Activated T-helper 9 cell treated with anti-CD3 and anti-CD28 coated beads, Interleukin-2, amount 50 U/mL, for 16 hours (primary cell): ENCODE results near the gene SHCBP1L.
"Not testable (repeated sequence)": the region's sequence is repeated elsewhere in the genome, so short reads cannot be mapped to it uniquely, and the experiment has no call there.

ENCODE experiments used
- DNase-seq: peaks from one replicate; pipeline ENCODE4 v3.0.0-alpha.2; 2020; ENCODE audit warnings: low read depth

The SHCBP1L gene

DNA sequence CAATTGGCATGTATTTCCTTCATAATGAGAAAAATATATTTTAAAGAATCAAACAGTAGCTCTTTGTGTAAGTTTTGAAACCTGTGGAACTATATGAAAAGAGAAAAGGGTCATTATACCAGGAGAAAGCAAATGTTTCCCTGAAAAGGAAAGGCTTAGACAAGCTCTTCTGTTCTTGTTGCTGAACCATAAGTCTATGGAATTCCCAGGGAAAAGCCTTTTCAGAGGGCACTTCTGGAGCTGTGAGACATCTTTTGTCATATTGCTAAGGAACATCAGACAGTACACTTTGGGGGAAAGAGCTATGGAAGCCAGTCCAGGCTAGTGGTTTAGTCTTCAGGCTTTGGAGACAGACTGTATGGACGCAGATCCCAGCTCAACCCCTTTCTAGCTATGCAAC lies 12.1 kb upstream of the SHCBP1L start:
- no peak for DNase-seq

DNA sequence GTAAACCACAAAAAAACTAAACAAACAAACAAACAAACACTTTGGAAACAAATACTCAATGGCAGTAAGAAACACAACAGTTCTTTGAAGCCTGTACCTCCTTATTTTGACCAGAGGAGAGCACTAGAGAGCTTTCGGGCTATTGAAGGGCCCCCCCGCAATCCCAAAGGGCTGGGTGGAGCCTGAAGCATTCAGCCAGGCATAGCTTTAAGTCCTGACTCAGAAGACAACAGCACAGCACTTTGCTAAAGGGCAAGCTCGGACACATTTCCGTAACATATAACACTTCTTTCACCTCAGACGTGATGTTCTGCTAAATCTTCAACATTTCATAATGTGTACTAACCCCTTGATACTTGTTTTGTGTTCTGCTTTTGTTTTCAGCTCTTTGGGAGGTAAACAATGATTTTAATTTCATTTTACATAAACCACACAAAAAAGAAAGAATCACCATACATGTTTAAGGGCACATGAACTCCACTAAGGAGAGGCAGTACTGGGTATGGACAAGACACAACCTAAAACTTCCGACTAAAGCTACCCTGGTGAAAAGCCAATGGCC lies 9.7 kb upstream of the SHCBP1L start:
- DNase-seq = no peak

DNA sequence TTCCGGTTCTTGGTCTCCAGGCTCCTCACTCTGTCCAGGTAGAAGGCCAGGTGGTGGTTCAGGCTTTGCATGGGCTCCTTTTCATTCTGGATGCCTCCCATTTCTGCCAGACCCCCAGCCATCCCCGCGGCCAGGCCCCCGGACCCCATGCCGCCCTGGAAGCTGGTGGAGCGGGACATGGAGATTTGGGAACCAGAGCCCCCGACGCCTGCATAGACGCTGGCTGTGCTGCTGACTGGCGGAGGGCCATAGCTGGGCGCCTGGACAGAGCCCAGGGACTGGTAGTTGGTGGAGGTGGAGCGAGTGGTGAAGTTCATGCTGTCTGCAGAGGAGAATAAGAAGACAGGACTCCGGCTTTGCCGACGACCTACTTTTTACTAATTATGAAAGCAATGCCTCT lies 7.1 kb upstream of the SHCBP1L start:
- DNase-seq = no peak

DNA sequence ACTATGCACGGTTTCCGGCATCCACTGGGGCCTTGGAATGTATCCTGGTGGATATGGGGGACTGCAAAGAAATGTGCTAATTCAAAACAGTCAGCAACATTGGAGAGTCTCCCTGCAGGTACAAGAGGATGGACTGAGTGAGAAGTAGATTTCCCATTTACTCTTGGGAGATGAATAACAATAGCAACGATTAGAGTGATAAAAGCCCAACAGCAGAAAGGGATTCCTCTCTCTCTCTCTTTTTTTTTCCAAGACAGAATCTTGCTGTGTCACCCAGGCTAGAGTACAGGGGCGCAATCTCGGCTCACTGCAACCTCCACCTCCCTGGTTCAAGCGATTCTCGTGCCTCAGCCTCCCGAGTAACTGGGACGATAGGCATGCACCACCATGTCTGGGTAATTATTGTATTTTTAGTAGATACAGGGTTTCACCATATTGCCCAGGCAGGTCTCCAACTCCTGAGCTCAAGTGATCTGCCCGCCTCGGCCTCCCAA lies 5.0 kb upstream of the SHCBP1L start:
- no peak for DNase-seq

- no peak for DNase-seq
Measured at GRCh38 chr1:182956708-182957365, 3.9 kb upstream of the SHCBP1L start.

DNA sequence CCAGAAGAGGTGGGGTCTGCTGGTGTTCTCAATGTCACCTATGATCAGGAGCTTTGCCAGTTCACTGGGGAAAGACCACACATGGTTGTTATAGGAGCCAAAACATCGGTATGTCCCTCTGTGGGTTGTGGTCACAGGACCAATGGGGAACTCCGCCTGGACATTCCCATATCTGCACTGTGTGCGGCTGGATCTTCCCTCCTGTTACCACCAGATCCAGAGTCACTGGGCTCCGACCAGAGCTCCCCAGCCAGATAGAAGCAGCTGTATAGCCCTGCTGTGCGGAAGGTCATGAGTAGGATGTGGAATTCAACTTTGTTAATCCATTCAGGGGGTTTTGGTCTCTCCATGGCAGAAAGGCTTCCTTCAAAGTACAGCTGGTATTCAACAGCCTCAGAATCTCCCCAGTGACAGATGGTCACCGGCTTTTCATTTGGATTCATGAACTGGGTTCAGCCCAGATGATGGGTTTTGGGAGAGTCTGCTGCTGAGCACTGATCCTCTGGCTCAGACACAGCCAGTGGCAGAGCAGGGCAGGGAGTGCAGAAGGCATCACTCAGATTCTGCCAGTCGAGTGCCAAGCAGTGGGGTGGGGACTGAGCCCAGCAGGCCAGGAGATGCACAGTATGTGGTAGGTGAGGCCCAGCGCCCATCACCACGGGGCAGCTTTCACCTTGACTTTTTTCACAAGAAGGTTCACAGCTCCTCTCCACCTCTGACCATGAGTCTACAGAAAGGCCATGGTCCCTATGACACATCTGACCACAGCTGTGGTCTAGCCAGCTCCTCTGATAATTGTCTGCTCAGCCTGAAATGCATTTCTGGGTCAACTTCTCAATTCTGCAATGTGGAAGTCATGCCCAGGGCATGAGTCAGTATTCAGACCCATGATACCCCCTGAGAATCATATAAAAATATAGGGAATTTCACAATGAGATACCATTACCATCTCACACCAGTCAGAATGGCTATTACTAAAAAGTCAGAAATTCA lies 2.9 kb upstream of the SHCBP1L start:
- DNase-seq = no peak

- no peak for DNase-seq
Measured at GRCh38 chr1:182953826-182954225, 860 bp upstream of the SHCBP1L start.

DNA sequence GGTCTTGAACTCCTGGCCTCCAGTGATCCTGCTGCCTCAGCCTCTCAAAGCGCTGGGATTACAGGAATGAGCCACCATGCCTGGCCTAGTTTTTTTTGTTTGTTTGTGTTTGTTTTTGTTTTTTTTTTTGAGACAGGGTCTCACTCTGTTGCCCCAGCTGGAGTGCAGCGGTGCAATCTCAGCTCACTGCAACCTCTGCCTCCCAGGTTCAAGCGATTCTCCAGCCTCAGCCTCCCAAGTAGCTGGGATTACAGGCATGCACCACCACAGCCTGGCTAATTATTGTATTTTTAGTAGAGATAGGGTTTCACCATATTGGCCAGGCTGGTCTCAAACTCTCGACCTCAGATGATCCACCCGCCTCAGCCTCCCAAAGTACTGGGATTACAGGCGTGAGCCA lies 9.6 kb downstream of the SHCBP1L start:
- DNase-seq = not testable (repeated sequence)

DNA sequence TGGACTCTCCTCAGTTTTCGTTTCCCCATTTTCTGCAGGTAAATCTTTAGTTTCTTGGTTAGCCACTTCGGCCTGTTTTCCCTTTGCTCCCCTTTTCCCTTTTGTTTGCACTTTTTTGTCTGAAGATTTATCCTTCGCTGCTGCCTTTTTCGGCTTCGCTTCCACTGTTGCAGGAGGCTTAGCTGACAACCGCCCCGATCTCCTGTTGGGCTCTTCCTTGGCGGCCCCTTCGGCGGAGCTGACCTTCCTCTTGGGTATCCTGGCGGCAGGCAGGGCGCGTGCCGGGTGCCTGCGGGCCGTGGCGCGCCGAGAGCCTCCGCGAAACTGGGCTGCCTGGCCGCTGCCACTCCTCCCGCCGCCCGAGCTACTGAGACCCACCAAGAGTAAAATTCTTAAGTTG lies 10.8 kb downstream of the SHCBP1L start:
- not testable (repeated sequence) for DNase-seq

DNA sequence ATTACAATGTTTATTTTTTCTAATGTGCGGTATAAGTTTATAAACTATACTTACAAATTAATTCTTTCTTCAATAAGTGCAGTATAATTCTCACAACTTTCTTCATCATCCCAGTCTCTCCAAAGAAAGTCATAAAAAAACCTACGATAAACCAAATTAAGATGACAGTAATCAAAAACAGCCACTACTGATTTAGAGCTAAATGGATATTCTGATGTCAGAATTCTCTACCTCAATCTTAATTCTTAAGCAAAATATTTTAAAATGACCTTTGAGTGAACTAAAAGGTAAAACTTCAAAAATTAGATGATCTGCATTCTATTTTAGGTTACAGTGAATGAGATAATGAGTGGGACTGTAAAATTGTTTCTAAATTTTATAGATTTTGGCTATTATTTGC lies 13.6 kb downstream of the SHCBP1L start:
- no peak for DNase-seq

DNA sequence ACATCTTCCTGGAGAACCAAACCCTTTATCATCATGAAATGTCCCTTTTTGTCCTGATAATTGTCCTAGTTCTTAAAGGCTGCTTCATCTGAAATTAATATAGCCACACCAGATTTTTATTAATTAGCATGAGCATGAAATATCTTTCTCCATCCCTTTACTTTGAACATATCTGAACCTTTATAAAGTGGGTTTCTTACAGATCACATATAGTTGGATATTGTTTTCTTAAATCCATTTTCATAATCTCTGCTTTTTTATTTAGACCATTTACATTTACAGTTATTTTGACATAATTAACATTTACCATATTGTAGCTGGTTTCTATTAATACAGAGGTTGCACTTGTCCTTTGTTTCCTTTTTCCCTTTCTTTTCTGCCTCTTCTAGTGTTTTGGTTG lies 17.2 kb downstream of the SHCBP1L start:
- no peak for DNase-seq

DNA sequence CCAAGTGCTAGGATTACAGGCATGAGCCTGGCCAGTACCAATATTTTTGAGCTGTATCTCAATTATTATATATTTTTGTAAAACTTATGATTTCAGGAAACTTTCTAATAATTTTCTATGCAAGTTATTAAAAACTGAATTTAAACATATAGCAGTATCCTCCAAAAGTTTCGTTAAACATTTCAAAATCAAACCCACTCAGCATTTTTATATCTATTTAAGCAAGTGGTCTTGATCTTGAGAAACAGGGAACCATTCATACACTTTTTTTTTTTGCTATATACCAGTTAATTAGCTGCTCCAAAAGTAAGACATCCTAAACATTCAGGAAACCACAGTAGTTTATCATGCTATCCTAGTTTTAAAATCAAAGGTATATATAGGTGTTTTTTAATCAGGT lies 22.0 kb downstream of the SHCBP1L start:
- no peak for DNase-seq

DNA sequence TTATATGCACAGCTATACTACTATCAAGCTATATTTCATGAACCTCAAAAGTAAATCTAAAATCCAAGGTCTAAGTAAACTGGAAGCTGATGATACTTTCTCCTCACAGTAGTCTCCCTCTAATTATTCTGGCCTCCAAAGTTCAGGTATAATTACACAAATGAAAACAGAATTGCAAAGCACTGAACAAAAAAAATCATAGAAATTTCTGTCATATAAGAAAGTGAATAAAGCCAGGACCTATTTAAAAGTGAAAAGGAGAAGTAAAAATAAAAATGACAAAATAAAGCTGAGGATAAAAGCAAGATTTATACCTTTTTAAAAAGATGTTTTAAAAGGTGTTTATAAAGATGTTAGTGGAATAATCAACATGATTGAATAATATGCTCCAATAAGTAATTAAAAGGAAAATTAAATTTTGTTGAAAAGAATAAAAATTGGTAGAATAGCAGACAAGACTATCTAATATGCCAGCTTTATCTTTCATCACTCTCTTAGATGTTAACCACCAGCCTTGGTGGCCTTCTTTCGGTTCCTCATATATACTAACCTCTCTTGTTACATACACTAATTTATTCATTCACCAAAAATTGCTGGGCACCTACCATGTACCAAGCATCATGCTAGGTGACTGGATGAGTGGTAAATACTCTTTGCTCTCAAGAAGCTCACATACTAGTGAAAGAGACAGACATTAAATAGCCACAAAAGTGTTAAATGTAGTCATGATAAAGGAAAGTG lies 25.1 kb downstream of the SHCBP1L start:
- DNase-seq = no peak

GRCh38 chr1:182925661-182926060 lies 27.3 kb downstream of the SHCBP1L start:
- no peak for DNase-seq

DNA sequence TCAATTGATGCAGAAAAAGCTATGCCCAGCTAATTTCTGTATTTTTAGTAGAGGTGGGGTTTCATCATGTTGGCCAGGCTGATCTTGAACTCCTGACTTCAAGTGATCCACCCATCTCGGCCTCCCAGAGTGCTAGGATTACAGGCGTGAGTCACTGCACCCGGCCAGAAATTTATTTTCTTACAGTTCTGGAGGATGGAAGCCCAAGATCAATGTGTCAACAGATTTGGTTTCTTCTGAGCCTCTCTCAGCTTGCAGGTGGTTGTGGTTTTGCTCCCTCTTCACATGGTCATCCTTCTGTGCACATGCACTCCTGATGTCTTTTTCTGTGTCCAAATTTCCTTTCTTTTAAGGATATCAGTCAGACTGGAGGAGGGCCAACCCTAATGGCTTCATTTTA lies 35.6 kb downstream of the SHCBP1L start:
- no peak for DNase-seq

GRCh38 chr1:182913401-182913800 lies 39.6 kb downstream of the SHCBP1L start:
- no peak for DNase-seq

GRCh38 chr1:182910143-182910542 lies 42.8 kb downstream of the SHCBP1L start:
- DNase-seq = no peak

DNA sequence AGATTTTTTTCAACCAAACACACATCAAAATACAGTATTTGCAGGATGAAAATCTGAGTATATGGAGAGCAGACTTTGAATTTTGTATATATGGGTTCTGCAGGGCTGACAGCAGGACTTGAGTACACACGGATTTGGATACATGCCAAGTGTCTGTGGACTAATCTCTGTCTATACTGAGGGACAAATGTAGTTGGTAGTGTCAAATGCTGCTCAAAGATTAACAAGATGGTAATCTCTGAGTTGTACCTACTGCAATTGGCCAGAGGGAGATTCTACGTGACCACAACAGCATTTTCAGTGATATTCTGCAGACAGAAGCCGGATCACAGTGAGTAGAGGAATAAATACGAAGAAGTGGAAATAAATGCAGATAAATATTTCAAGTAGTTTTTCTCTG lies 43.4 kb downstream of the SHCBP1L start:
- no peak for DNase-seq

- no peak for DNase-seq
Measured at GRCh38 chr1:182905321-182905720, 47.6 kb downstream of the SHCBP1L start.

- DNase-seq = not testable (repeated sequence)
Measured at GRCh38 chr1:182901946-182902345, 51.0 kb downstream of the SHCBP1L start.

DNA sequence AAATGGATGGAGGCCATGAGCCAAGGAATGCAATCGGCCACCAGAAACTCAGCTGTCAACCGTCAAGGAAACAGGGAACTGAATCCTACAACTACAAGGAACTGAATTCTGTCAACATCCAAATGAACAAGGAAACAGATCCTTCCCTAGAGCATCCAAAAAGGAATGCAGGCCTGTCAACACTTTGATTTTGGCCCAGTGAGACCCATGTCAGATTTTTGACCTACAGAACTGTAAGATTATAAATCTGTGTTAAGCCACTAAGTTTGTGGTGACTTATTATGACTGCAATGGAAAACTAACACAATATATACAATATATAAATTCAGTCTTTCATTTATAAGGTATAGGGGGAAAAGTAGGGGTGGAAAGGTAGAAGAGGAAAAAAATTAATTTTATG lies 55.3 kb downstream of the SHCBP1L start:
- DNase-seq = no peak

DNA sequence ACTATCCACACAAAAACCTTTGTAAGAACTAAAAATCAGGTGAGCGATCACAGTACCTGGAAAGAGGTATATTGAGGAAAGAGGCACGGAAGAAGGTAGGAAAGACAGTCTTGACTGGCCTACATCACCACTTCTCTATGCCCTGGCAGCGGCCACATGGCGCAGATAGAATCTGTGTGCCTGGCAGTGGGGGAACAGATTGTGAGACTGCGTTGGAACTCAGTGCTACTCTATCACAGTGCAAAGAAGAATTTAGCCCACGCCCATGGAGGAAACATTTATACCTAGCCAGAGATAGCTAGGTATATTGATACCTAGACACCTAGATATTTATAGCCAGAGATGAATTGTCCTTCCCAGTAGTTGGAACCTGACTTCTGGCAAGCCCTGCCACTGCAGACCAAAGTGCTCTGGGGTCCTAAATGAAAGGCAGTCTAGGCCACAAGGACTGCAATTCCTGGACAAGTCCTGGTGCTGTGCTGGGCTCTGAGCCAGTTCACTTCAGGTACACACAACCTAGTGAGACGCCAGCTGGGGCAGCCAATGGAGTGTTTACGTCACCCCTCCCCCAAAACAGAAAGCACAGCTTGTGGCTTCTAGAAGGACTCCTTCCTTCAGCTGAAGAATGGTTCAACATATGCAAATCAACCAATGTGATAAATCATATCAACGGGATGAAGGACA lies 61.9 kb downstream of the SHCBP1L start:
- no peak for DNase-seq
